Measurements from ENCODE around the gene BTNL2. TPM values are rescaled to one million over a fixed set of nuclear protein-coding genes. Genes with fewer than 3 reads are reported as not detected.

BTNL2 gene
- polyA plus RNA-seq, 2 donors = not detected

- WGBS, 2 donors = 28 to 33% methylated on average over 4 of the region's 4 CpGs
- Histone ChIP-seq H3K36me3 (ENCODE audit: control insufficient read depth in 2 of 2, insufficient read depth in 2 of 2, low read length in 1 of 2) (no peaks in the 10 kb centered on the region), H3K9me3 (ENCODE audit: control insufficient read depth in 2 of 2, insufficient read depth in 1 of 2, low read depth in 1 of 2, low read length in 1 of 2) (no peaks in the 10 kb centered on the region), H3K4me3 (ENCODE audit: low read depth in 1 of 2, low read length in 2 of 2) (no peak overlapping the region), H3K27ac (ENCODE audit: low read depth in 2 of 2, low read length in 1 of 2) (no peak overlapping the region), H3K4me1 (ENCODE audit: control insufficient read depth in 2 of 2, insufficient read depth in 2 of 2, low read length in 1 of 2) (no peaks in the 10 kb centered on the region), H3K27me3 (ENCODE audit: control insufficient read depth in 1 of 2, insufficient read depth in 2 of 2, low read length in 2 of 2) (peaks cover 0 to 3% of the 10 kb centered on the region in 2 donors)
Observed at GRCh38 chr6:32401284-32401963, 5.6 kb downstream of the BTNL2 start.

- Histone ChIP-seq H3K4me1 (ENCODE audit: control insufficient read depth in 2 of 2, insufficient read depth in 2 of 2, low read length in 1 of 2) (peaks cover 0 to 3% of the 10 kb centered on the region in 2 donors), H3K9me3 (ENCODE audit: control insufficient read depth in 2 of 2, insufficient read depth in 1 of 2, low read depth in 1 of 2, low read length in 1 of 2) (no peaks in the 10 kb centered on the region), H3K27ac (ENCODE audit: low read depth in 2 of 2, low read length in 1 of 2) (no peak overlapping the region), H3K4me3 (ENCODE audit: low read depth in 1 of 2, low read length in 2 of 2) (no peak overlapping the region), H3K36me3 (ENCODE audit: control insufficient read depth in 2 of 2, insufficient read depth in 2 of 2, low read length in 1 of 2) (no peaks in the 10 kb centered on the region), H3K27me3 (ENCODE audit: control insufficient read depth in 1 of 2, insufficient read depth in 2 of 2, low read length in 2 of 2) (no peaks in the 10 kb centered on the region)
- 63 to 73% methylated on average over 7 of the region's 7 CpGs for WGBS, 2 donors
Observed at GRCh38 chr6:32397252-32397920, 9.6 kb downstream of the BTNL2 start.

GRCh38 chr6:32396028-32396427, 11.0 kb downstream of the BTNL2 start:
- no peak overlapping the region for H3K27ac ChIP-seq (ENCODE audit: low read depth in 2 of 2, low read length in 1 of 2)
- WGBS, 2 donors = 96% methylated on average over 10 of the region's 10 CpGs

GRCh38 chr6:32393665-32394420, 13.1 kb downstream of the BTNL2 start:
- Histone ChIP-seq H3K9me3 (ENCODE audit: control insufficient read depth in 2 of 2, insufficient read depth in 1 of 2, low read depth in 1 of 2, low read length in 1 of 2) (no peaks in the 10 kb centered on the region), H3K36me3 (ENCODE audit: control insufficient read depth in 2 of 2, insufficient read depth in 2 of 2, low read length in 1 of 2) (no peaks in the 10 kb centered on the region), H3K27me3 (ENCODE audit: control insufficient read depth in 1 of 2, insufficient read depth in 2 of 2, low read length in 2 of 2) (no peaks in the 10 kb centered on the region), H3K4me1 (ENCODE audit: control insufficient read depth in 2 of 2, insufficient read depth in 2 of 2, low read length in 1 of 2) (peaks cover 0 to 3% of the 10 kb centered on the region in 2 donors), H3K4me3 (ENCODE audit: low read depth in 1 of 2, low read length in 2 of 2) (no peak overlapping the region), H3K27ac (ENCODE audit: low read depth in 2 of 2, low read length in 1 of 2) (peak overlapping the region; percentile 40)
- WGBS, 2 donors = 40% methylated on average over 7 of the region's 7 CpGs

More at GRCh38 chr6:32396028-32396427, 11.0 kb downstream of the BTNL2 start:
- H3K4me1 ChIP-seq (ENCODE audit: control insufficient read depth in 2 of 2, insufficient read depth in 2 of 2, low read length in 1 of 2) = peaks cover 0 to 3% of the 10 kb centered on the region in 2 donors
- H3K9me3 ChIP-seq (ENCODE audit: control insufficient read depth in 2 of 2, insufficient read depth in 1 of 2, low read depth in 1 of 2, low read length in 1 of 2) = no peaks in the 10 kb centered on the region
- H3K36me3 ChIP-seq (ENCODE audit: control insufficient read depth in 2 of 2, insufficient read depth in 2 of 2, low read length in 1 of 2) = no peaks in the 10 kb centered on the region
- no peaks in the 10 kb centered on the region for H3K27me3 ChIP-seq (ENCODE audit: control insufficient read depth in 1 of 2, insufficient read depth in 2 of 2, low read length in 2 of 2)
- H3K4me3 ChIP-seq (ENCODE audit: low read depth in 1 of 2, low read length in 2 of 2) = no peak overlapping the region

- Histone ChIP-seq H3K36me3 (ENCODE audit: control insufficient read depth in 2 of 2, insufficient read depth in 2 of 2, low read length in 1 of 2) (no peaks in the 10 kb centered on the region), H3K4me1 (ENCODE audit: control insufficient read depth in 2 of 2, insufficient read depth in 2 of 2, low read length in 1 of 2) (peaks cover 0 to 3% of the 10 kb centered on the region in 2 donors), H3K27ac (ENCODE audit: low read depth in 2 of 2, low read length in 1 of 2) (no peak overlapping the region), H3K27me3 (ENCODE audit: control insufficient read depth in 1 of 2, insufficient read depth in 2 of 2, low read length in 2 of 2) (no peaks in the 10 kb centered on the region), H3K9me3 (ENCODE audit: control insufficient read depth in 2 of 2, insufficient read depth in 1 of 2, low read depth in 1 of 2, low read length in 1 of 2) (no peaks in the 10 kb centered on the region), H3K4me3 (ENCODE audit: low read depth in 1 of 2, low read length in 2 of 2) (no peak overlapping the region)
- 89 to 91% methylated on average over 6 of the region's 6 CpGs for WGBS, 2 donors
Observed at GRCh38 chr6:32391505-32391904, 15.5 kb downstream of the BTNL2 start.

- H3K4me3 ChIP-seq (ENCODE audit: low read depth in 1 of 2, low read length in 2 of 2) = no peak overlapping the region
- H3K4me1 ChIP-seq (ENCODE audit: control insufficient read depth in 2 of 2, insufficient read depth in 2 of 2, low read length in 1 of 2) = no peaks in the 10 kb centered on the region
- H3K27ac ChIP-seq (ENCODE audit: low read depth in 2 of 2, low read length in 1 of 2) = no peak overlapping the region
- no peaks in the 10 kb centered on the region for H3K36me3 ChIP-seq (ENCODE audit: control insufficient read depth in 2 of 2, insufficient read depth in 2 of 2, low read length in 1 of 2)
- no peaks in the 10 kb centered on the region for H3K9me3 ChIP-seq (ENCODE audit: control insufficient read depth in 2 of 2, insufficient read depth in 1 of 2, low read depth in 1 of 2, low read length in 1 of 2)
- WGBS, 2 donors = 53 to 72% methylated on average over 6 of the region's 6 CpGs
- H3K27me3 ChIP-seq (ENCODE audit: control insufficient read depth in 1 of 2, insufficient read depth in 2 of 2, low read length in 2 of 2) = no peaks in the 10 kb centered on the region
Observed at GRCh38 chr6:32387589-32388340, 19.2 kb downstream of the BTNL2 start.

GRCh38 chr6:32386040-32386439, 20.9 kb downstream of the BTNL2 start:
- no peaks in the 10 kb centered on the region for H3K9me3 ChIP-seq (ENCODE audit: control insufficient read depth in 2 of 2, insufficient read depth in 1 of 2, low read depth in 1 of 2, low read length in 1 of 2)
- H3K27me3 ChIP-seq (ENCODE audit: control insufficient read depth in 1 of 2, insufficient read depth in 2 of 2, low read length in 2 of 2) = no peaks in the 10 kb centered on the region
- H3K27ac ChIP-seq (ENCODE audit: low read depth in 2 of 2, low read length in 1 of 2) = no peak overlapping the region
- H3K4me3 ChIP-seq (ENCODE audit: low read depth in 1 of 2, low read length in 2 of 2) = no peak overlapping the region
- H3K36me3 ChIP-seq (ENCODE audit: control insufficient read depth in 2 of 2, insufficient read depth in 2 of 2, low read length in 1 of 2) = no peaks in the 10 kb centered on the region
- WGBS, 2 donors = 89 to 96% methylated on average over 1 of the region's 1 CpG
- no peaks in the 10 kb centered on the region for H3K4me1 ChIP-seq (ENCODE audit: control insufficient read depth in 2 of 2, insufficient read depth in 2 of 2, low read length in 1 of 2)

GRCh38 chr6:32382757-32383420, 24.1 kb downstream of the BTNL2 start:
- Histone ChIP-seq H3K27ac (ENCODE audit: low read depth in 2 of 2, low read length in 1 of 2) (no peak overlapping the region), H3K36me3 (ENCODE audit: control insufficient read depth in 2 of 2, insufficient read depth in 2 of 2, low read length in 1 of 2) (no peaks in the 10 kb centered on the region), H3K4me1 (ENCODE audit: control insufficient read depth in 2 of 2, insufficient read depth in 2 of 2, low read length in 1 of 2) (no peaks in the 10 kb centered on the region), H3K27me3 (ENCODE audit: control insufficient read depth in 1 of 2, insufficient read depth in 2 of 2, low read length in 2 of 2) (no peaks in the 10 kb centered on the region), H3K4me3 (ENCODE audit: low read depth in 1 of 2, low read length in 2 of 2) (no peak overlapping the region), H3K9me3 (ENCODE audit: control insufficient read depth in 2 of 2, insufficient read depth in 1 of 2, low read depth in 1 of 2, low read length in 1 of 2) (no peaks in the 10 kb centered on the region)
- WGBS, 2 donors = 33 to 64% methylated on average over 1 of the region's 1 CpG

GRCh38 chr6:32379545-32379944, 27.4 kb downstream of the BTNL2 start:
- Histone ChIP-seq H3K4me1 (ENCODE audit: control insufficient read depth in 2 of 2, insufficient read depth in 2 of 2, low read length in 1 of 2) (no peaks in the 10 kb centered on the region), H3K36me3 (ENCODE audit: control insufficient read depth in 2 of 2, insufficient read depth in 2 of 2, low read length in 1 of 2) (no peaks in the 10 kb centered on the region), H3K27me3 (ENCODE audit: control insufficient read depth in 1 of 2, insufficient read depth in 2 of 2, low read length in 2 of 2) (no peaks in the 10 kb centered on the region), H3K27ac (ENCODE audit: low read depth in 2 of 2, low read length in 1 of 2) (no peak overlapping the region), H3K4me3 (ENCODE audit: low read depth in 1 of 2, low read length in 2 of 2) (no peak overlapping the region), H3K9me3 (ENCODE audit: control insufficient read depth in 2 of 2, insufficient read depth in 1 of 2, low read depth in 1 of 2, low read length in 1 of 2) (no peaks in the 10 kb centered on the region)
- 65 to 68% methylated on average over 2 of the region's 2 CpGs for WGBS, 2 donors
